Fibroblast of pulmonary artery (primary cell): Measurements from ENCODE around the gene MPHOSPH10.

Experiments
- DNase-seq: peaks from one replicate; pipeline ENCODE4 v3.0.0-alpha.2; 2010; ENCODE audit warnings: low read depth
- H3K4me3 ChIP-seq: replicated peaks from 2 replicates; pipeline ENCODE4 v1.5.1; 2011; ENCODE audit warnings: low read depth, mild to moderate bottlenecking, control low read depth, low read length, moderate library complexity
- TF ChIP-seq, protein P1 (sequence below): IDR thresholded peaks from 2 replicates; pipeline ENCODE4 v1.5.1; 2011; ENCODE audit warnings: mild to moderate bottlenecking, control low read depth, low read length, inconsistent platforms; ENCODE audit errors: missing control alignments

Gene MPHOSPH10

DNA sequence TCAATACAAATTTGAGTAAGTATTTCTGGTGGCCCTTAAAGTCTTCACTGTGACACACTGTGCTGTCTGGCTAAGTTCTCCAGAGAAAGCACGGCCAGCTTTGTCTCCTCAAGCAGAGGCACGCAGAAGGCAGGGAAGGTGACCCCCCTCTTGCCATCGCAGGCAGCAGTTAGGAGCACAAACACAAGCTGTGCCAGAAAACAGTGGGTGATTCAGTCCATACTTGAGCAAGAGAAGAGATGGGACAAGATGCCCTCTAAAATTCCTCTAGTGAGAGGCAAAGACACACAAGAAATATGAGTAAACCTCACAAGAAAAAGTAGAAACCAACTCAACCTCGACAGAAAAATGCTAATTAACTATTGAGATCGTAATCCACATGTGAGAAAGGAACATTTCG, 10.2 kb upstream of the MPHOSPH10 start:
- TF ChIP-seq, protein P1, sequence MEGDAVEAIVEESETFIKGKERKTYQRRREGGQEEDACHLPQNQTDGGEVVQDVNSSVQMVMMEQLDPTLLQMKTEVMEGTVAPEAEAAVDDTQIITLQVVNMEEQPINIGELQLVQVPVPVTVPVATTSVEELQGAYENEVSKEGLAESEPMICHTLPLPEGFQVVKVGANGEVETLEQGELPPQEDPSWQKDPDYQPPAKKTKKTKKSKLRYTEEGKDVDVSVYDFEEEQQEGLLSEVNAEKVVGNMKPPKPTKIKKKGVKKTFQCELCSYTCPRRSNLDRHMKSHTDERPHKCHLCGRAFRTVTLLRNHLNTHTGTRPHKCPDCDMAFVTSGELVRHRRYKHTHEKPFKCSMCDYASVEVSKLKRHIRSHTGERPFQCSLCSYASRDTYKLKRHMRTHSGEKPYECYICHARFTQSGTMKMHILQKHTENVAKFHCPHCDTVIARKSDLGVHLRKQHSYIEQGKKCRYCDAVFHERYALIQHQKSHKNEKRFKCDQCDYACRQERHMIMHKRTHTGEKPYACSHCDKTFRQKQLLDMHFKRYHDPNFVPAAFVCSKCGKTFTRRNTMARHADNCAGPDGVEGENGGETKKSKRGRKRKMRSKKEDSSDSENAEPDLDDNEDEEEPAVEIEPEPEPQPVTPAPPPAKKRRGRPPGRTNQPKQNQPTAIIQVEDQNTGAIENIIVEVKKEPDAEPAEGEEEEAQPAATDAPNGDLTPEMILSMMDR: no peak
- DNase-seq: no peak
- H3K4me3 ChIP-seq: no peak overlapping the region

DNA sequence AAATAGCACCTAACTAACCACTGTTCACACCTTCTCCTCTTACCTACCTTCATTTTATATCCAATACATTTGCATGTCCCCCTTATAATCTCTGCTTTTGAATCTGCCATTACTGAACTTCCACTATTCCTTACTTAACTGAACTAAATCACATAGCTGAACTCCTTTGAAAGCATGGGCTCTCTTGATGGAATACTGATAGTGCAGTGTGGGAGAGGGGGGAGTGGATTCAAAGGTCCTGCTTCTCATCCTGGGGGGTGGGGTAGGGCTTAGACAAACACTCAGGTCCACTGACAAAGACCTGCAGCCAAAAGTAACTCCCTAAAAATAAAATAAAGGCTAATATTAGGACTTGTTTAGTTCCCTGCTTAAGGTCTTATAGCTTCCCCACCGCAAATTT, 9.0 kb upstream of the MPHOSPH10 start:
- TF ChIP-seq, protein P1: no peak
- H3K4me3 ChIP-seq: no peak overlapping the region
- no peak for DNase-seq

DNA sequence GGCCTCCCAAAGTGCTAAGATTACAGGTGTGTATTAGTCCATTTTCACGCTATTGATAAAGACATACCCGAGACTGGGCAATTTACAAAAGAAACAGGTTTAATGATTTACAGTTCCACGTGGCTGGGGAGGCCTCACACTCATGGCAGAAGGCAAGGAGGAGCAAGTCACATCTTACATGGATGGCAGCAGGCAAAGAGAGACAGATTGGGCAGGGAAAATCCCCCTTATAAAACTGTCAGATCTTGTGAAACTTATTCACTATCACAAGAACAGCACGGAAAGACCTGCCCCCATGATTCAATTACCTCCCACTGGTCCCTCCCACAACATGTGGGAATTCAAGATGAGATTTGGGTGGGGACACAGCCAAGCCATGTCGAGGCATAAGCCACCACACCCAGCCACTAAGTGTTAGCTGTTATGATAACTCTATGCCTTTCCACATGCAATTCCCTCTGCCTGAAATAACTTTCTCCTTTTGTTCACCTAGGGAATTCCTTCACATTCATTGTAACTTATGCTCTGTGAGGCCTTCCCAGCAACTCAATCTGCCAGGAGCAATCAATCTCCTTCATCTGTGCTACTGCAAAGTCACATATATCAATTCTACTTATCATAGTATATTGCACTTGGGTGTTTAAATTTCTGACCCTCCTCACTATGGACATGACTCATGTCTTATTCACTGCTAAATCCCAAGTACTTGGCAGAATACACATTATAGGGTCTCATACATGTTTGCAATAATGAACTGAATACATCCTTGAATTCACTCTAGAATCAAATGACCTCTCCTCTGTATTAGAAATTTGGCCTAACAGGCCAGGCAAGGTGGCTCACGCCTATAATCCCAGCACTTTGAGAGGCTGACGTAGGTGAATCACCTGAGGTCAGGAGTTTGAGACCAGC, 7.8 kb upstream of the MPHOSPH10 start:
- no peak overlapping the region for H3K4me3 ChIP-seq
- TF ChIP-seq, protein P1: no peak
- no peak for DNase-seq

DNA sequence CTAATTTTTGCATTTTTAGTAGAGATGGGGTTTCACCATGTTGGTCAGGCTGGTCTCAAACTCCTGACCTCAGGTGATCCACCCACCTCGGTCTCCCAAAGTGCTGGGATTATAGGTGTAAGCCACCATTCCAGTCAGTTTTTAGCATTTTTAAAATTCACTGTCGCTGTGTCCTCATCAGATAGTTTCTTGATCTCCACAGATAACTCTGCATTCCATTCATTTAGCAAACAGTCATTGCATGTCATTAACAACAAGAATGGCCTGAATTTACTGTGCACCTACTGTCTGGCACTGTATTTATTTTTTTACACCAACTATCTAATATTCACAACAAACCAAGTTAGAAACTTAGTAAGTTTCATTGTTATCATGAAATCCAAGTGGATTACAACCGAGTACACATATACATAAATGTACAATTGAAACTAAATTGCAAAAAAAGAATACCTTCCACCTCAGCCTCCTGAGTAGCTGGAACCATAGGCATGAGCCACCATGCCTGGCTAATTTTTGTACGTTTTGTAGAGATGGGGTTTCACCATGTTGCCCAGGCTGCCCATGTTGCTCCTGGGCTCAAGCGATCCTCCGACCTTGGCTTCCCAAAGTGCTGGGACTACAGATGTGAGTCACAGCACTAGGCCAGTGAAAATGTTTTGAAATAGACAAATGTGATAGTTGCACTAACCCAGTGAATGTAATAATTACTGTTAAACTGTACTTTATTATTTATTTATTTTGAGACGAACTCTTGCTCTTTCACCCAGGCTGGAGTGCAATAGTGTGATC, 4.7 kb upstream of the MPHOSPH10 start:
- no peak overlapping the region for H3K4me3 ChIP-seq
- DNase-seq: no peak
- TF ChIP-seq, protein P1: no peak

DNA sequence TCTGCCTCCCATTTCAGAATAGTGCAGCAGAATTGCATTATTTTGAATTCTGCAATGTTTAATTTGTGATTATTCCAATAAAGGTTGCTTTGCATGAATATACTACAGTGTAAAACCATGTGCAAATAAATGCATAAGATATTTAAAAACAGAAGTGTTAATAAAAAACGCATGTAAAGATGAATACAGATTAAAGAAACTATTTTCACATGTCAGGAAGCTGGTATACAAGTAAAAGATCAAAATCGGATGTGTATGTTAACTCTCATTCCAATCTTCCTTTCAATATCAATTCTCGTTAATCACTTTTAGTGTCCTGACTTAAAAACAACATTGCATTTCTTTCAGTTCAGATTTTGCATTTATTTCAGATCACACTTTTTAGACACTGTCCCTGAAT, 3.5 kb upstream of the MPHOSPH10 start:
- TF ChIP-seq, protein P1: no peak
- no peak overlapping the region for H3K4me3 ChIP-seq
- no peak for DNase-seq

DNA sequence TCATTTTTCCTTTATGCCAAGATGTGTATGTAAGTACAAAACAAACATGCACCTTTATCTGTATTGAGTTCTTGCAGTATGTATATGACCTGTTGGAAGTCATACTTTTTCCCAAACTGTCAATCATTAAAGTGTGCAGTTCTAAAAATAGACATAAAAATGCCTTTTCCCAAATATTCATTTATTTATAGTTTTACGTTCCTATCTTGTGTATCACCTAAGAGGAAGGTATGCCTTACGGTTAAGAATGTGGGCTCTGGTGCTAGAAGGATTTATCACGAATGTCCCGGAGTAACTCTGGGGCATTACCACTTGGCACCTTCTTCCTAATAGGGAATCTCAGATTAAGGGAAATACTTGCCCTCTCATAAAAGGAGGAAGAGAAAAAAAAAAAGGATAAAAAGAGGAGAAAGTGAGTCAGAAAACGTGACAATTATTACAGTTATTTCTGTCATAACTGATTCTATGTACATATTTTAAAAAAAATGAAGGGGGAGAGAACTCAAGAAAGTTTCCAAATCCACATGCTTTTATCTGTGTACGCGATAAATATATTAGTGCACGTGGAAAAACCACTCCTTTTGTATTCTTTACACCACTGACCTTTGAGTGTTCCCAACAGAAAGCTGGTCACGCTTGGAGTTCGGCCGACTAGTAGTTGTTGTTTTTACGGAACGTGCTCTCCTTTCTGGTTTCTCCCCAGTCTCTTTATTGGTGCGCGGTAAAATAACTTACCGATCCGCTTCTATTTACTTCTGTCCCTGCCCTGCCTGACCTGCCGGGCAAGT, 1.1 kb upstream of the MPHOSPH10 start:
- DNase-seq: peak; percentile 6
- peak overlapping the region; percentile 95 for H3K4me3 ChIP-seq
- TF ChIP-seq, protein P1: no peak
